HG03095 (cell line): ENCODE results near the gene ANKRD44.

Source experiments
- ATAC-seq: cut with Tn5 transposase; IDR thresholded peaks from one replicate; pipeline ENCODE4 v1.9.1; 2021; ENCODE audit warnings: moderate library complexity; ENCODE audit not compliant: unreplicated experiment

The ANKRD44 gene

DNA sequence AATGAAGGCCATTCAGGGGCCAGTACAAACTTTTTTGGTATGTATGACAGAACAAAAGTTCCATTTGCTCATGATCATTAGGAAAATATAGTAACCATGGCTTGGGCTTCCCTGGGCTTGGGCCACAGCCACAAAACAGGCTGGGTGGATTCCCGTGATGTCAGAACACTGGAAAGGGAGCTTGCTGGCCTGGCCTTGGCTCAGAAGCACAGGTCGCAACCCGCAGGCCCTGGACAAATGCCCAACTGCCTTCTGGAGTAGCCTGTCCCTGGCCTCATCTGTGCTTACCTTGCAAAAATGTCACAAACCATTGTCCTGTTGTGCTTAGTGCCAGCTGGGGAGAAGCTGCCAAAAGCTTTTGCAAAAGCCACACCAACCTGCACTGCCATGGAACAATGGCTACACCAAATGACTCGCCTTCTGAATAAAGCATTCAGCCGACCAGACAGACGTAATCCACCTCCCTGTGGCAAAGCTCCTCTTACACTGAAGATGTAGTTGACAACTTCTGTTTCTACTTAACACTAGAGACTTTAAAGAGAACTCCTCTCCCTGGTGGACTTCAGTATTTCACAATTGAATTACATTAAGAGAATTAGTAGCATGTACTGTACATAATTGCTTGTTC lies 125.5 kb downstream of the ANKRD44 start:
- ATAC-seq = no peak

DNA sequence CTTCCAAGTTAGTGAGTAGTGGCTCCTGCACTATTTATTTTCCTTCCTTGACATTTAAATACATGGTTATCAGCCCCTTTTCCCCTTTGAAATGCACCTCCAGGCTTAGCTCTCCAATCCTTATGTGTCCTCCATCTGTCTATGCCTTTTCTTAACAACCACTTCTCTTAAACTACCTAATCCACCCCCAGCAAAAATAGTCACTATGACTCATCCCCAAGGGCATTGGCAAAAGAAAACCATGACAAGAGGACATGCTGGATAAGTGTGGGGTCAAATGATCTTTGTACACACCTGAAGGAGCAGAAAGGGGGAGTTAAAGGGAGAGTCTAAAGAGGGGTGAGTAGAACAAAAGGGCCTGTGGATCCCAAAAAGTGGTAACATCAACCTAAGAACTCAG lies 127.2 kb downstream of the ANKRD44 start:
- ATAC-seq = no peak

DNA sequence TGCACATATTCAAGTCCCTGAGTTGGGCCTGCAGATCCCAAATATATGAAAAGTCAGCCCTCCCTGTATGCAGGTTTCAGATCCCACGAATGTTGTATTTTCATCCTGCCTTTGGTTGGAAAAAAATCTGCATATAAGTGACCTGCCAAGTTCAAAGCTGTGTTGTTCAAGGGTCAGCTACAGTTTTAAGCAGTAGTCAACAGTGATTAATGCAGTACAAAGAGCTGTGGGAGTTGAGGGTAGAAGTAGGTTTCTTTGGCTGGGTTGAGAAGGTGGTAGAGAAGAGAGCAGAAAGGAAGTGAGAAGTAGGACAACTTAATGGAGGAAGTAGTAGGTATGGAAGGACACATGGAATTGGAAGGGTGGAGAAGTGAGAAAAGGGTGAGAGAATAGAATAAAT lies 127.9 kb downstream of the ANKRD44 start:
- no peak for ATAC-seq

DNA sequence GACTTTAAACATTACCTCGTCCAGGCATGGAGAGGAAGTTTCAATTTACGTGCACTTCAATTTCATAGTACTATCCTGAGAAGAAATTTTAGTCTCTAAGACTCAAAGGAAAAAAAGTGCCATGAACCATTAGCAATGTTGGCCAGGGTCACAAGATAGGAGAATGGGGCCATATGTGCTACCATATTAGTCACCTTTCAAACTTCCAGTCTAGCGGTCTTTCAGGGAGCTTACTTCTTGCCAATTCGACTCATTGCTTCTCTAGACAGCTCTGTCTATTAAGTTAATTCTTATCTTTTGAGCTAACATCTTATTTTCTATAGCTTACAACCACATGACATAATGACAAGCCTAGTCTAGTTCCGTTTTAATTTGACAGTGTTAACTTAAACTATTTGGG lies 129.1 kb downstream of the ANKRD44 start:
- no peak for ATAC-seq

DNA sequence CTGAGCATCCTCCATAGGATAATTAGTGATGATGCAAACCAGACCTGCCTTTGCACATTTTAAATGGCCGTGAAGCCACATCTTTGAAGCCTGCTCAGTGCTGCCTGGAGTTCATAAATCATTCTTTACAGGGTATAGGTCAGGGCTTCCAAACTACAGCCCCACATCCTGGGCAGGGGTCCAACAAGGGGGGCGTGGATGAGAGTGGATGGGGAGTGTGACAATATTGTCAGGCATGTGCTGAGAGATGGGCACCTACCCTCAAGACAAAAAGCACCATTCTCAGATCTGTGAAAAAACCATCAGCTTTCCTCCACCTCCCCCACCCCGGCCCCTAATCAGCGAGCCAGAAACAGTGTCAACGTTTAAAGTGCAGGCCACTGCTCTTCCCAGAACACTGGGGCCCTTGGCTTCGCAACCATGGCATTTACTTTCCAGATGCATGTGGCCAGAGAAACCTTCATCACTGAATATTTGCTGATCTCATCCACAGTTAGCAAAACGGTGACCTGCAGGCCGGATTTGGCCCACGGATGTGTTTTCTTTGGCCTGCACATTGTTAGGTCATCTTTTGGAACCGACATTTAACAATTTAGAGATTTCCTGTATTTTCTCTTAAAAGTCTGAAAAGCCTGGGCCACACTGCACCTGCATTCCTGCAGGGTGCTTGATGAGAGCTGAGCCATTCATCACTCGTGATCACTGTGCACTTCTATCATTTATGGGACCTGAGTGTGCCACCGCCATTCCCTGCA lies 130.7 kb downstream of the ANKRD44 start:
- no peak for ATAC-seq

DNA sequence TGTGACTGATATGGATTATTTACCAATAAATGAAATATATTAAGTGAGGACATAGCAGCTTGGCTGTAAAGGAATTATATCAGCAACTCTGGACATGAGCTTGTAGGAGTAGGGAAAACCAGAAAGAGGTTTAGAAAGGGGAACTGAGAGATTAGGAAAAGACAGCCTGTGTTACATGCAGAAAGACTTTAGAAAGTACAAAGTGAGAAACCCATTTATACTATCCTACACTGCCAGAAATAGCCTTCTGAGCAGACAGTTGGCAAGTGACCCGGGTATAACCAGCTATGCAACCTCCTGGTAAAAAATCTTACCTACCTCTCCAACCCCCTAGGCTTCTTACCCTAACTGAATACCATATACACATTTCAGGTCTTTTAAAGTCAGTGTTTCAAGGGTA lies 134.1 kb downstream of the ANKRD44 start:
- no peak for ATAC-seq

DNA sequence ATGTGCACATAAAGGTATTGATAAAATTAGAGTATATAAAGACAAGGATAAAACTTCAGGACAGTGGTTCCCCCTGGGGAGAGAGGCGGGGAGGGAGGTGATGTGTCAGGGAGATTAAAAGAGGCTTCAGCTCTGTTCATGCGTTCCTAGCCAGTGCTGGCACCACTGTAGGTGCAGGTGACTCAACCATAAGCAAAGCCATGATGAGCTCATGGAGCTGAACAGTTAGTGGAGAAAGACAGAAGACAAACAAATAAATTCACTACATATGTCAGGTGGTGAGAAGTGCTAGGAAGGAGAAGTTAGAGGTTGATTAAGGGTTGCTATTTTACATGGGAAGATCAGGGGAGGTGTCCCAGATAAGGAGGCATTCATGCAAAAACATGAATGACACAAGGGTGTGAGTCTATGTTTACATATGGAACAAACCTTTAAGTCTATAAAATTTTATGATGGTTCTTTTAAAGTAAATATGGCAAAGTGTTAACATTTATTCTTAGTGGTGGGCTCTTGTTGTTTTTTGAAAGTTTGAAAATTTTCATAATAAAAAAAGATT lies 136.0 kb downstream of the ANKRD44 start:
- no peak for ATAC-seq

DNA sequence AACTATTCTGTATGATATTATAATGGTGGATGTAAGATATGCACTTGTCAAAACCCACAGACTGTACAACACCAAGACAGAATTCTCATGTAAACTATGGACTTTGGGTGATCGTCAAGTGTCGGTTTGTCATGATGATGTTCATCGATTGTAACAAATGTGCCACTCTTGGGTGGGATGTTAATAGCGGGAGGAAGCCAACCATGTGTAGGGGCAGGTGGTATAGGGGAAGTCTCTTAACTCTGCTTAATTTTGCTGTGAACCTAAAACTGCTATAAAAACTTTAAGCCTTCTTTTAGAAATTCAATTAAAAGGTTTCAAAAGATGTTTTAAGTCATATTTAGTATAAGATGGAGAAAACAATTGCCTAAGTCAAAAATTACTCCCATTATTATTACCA lies 139.0 kb downstream of the ANKRD44 start:
- ATAC-seq = no peak

DNA sequence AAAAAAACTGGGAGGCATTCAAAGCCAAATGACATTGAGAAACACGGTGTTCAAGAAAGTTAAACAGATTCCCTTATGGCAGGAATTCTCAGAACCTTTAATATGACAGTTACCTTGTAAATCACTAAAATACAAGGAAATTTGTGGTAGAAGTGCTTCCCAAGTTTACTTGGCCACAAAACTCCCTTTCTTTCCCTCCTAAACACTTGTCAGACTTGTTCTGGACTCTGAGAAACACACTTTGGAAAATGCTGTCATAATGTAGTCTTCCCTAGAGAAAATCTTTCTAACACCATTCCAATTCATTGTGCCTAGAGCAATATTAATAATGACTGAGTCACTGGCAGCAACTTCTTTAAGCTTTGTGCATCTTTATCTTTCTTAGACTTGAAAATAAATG lies 140.4 kb downstream of the ANKRD44 start:
- no peak for ATAC-seq

DNA sequence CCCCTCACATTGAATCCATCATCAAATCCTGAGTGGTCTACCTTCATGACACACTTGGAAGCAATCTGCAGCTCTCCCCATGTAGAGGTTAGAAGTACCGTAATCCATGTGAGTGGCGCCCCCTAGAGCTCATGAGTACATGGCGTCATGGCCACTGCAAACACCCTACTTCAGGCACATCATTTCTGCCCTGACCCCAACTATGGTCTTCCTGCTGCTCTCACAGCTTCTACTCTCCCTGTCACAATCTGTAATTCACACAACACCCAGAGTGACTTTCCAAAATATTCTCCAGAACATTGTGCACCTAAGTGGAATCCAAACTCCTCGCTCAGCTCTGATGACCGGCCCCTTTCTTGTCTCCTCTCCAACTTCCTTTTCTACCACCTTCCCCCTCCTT lies 141.9 kb downstream of the ANKRD44 start:
- peak; percentile 66 for ATAC-seq

DNA sequence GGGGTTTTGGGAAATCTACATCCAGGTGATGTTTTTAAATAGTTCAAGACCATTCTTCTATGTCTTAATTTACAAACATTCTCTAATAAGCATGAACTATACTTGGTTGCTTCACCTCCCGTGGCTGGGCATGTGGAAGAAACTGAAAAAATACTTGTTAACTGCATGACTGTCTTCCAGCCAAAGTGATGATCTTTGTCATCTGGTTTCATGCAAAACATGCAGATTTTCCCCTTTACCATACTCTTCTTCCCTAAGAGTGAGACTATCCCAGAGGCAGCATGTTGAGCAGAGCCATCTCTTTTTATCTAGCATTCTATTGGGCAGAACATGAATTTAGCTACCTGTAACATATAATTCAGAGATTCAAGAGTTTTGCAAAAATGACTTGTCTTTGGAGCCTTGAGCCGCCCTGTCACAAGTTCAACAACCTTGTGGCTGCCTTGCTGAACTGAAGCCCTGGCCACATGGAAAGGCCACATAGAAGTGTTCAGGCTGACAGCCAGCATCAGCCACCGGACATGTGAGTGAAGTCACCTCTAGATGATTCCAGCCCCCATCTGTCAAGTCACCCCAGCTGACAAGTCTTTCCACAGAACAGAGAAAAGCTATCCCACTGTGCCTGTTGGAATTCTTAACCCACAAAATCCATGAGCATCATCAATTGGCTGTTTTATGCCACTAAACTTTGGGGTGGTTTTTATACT lies 142.8 kb downstream of the ANKRD44 start:
- no peak for ATAC-seq

DNA sequence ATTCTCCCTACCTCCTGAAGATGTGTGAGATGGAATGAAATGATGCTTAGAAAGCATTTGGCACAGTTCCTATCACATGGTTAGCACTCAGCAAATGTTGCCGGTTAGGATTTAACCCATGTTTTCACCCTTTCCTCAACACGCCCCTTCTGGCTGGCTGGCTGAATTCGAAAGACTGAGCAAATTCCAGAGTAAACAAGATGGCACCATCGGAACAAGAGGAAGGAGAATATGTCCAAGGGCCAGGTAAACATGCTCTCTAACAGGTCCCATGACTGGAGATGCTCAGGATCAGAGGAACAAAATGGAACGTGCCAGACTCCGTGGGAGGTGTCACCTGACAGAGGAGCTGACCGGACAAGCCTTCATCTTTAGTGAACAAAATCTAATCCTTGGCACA lies 145.6 kb downstream of the ANKRD44 start:
- no peak for ATAC-seq

DNA sequence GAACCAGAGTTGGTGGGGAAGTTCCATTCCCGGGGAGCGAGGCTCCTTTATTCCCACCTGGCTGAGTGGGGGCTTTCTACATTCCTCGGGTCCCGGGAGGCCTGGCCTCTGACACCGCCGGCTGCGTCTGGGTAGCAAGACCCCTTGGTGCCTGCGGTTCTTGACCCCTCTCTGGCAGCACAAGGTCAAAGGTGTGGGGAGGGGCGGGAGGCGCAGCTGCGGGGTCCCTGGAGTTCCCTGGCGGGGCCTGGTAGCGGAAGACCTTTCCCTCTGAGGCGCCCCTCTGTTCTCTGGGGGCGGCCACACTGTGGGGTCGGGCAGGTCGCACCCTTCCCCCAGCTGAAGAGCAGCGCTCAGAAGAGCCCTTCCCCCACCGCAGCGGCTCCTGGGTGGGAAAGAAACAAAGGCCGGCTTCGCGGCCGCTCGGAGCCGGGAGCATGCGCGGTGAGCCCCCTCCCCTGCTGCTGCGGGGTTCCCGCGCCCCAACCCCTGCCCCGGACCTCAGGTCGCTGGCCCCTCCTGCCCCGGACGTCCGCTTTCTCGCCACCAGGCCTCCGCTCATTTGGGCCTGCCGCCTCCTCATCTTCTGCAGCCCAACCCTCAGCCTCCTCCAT lies 146.3 kb downstream of the ANKRD44 start:
- ATAC-seq = no peak

DNA sequence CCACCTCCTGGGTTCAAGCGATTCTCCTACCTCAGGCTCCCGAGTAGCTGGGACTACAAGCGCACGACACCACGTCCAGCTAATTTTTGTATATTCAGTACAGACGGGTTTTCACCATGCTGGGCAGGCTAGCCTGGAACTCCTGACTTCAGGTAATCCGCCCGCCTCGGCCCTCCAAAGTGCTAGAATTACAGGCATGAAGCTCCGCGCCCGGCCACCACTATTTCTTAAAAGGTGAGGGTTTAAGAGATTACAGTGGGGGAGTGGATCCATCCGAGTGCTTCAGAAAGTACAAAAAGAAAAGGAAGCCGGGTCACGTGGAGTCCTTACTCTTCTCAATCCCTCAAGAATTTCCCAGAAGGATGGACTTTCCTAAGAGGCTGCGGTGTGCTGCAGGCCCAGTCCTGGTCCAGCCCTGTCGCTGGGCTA lies 146.9 kb downstream of the ANKRD44 start:
- no peak for ATAC-seq

DNA sequence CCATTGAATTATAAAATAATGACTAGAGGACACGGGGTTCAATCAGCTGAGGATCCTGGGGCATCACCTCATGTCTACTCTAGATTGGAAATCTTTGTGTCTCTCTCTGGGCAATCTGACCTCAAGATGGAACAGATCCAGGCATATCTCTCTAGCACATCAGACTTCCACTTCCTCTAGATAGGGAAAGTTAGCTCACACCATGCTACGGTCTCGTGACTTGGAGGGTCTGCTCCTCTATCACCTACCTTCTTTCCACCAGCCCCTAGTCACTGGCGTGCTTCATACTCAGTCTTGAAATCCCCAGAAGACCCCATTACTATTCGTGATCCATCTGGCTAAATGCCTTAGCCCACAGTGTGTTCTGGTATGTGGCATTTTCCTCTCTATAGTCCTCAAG lies 148.8 kb downstream of the ANKRD44 start:
- no peak for ATAC-seq

DNA sequence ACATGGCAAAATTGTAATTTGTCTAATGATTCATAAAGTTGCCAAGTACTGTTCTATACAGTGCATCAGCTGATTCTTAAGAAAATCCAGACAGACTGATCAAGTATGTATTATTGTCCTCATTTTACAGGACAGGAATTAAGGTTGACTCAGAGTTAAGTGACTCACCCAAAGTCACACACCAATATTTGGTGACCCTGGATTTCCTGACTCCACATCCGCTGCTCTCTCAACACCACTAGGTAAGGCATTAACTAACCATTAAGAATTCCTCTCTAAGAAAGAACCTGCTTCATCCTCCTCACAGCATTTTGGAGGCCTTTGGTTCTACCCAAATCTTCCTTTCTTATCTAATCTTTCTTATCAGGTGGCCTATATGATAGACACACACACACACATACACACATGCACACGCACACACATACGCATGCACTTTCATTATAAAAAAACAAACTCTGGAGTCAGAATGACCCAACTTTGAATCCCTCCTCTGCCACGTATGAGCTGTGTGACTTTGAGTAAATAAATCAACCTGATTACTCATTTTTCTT lies 150.8 kb downstream of the ANKRD44 start:
- peak; percentile 62 for ATAC-seq

DNA sequence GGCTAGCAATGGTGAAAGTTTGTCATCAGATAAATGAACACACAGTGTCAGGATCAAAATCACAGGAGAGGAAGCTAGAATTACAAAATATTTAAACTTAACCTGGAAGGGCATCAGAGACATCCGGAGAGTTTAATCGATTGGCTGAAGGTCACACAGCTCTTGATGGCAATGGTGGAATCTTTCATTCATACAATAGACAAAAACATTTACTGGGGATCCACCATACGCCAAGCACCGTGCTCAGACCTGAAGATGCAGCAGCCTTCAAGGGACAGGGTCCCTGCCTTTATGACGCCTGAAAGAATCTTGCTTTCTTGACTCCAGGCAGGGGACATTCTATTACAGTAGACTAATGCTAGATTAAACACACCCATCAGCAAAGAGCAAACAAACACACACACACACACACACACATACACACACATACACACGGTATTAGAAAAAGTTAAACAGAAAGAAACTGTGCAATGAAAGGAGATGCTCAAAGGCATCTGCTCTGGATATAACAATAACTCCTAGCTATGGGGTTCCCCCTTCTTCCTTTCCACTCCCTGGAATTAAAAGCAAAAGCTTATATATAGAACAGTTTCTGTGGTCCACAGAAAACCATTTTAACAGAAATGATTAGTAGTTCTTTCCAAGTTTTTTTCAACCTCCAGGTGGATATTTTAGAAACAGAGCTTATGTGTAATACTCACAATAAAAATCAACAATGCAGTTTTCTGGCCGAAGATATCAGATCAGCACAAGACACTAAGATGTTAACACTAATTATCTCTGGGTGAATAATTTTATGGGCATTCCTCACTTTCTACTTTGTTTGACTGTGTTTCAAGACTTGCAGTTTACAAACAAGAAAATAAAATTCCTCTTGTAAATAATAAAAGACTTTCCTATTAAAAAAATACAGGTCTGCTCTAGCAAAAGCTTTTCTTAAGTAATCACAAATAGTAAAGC lies 151.7 kb downstream of the ANKRD44 start:
- no peak for ATAC-seq

DNA sequence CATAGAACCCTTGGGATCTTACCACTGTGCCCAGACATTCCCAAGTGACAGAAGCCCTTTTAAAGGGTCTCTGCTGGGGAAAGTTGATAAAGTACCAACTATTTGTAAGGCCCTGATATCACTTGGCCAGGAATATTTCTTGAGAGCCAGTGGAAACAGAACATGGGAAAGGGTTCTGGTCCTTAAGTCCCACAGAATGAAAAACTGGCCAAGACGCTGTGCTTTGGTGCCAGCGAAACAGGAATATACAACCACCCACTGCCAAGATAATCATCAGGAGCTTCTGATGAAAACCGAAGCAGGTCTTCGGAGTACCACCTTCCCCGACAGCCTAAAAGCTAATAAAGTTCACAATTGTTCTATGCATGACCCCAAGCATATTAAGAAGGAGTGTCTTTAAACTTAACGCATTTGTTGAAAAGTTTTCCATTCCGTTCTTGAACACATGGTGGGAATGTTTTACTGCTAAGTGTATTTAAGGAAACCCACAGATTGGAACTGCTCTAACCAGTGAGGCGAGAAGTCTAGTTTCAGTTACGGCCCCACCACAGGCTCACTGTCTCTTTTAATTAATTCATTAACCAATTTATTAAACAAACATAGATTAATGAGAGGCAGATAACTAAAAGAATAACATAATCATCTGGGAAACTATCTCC lies 152.6 kb downstream of the ANKRD44 start:
- ATAC-seq = no peak

DNA sequence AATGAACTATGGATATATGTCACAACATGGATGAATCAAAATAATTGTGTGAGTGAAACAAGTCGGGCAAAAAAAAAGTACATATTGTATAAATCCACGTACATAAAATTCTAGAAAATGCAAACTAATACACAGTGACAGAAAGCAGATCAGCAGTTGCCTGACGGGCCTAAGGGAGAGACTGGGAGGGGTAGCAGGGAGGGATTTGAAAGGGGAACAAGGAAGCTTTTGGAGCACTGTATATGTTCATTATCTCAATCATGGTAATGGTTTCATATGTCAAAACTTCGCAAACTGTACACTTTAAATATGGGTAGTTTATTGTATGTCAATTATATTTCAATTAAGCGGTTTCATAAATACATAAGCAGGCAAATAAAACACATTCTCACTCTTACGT lies 153.8 kb downstream of the ANKRD44 start:
- ATAC-seq = no peak
